HL-60/S4 treated with phorbol 12-myristate 13-acetate at 8.2 ng/mL for 4 days and 3 days (cell line): ENCODE data around the gene RAB33B.
"Not testable (repeated sequence)": the region's sequence is repeated elsewhere in the genome, so short reads cannot be mapped to it uniquely, and the experiment has no call there.

Experiments used
- in situ Hi-C: fragments of 300-500 bp; cut with MboI; formaldehyde crosslinking; loops from 2 replicates; pipeline ENCODE4 v1.15.0; 2022; ENCODE audit warnings: low sequenced_read_pairs

Gene RAB33B

DNA sequence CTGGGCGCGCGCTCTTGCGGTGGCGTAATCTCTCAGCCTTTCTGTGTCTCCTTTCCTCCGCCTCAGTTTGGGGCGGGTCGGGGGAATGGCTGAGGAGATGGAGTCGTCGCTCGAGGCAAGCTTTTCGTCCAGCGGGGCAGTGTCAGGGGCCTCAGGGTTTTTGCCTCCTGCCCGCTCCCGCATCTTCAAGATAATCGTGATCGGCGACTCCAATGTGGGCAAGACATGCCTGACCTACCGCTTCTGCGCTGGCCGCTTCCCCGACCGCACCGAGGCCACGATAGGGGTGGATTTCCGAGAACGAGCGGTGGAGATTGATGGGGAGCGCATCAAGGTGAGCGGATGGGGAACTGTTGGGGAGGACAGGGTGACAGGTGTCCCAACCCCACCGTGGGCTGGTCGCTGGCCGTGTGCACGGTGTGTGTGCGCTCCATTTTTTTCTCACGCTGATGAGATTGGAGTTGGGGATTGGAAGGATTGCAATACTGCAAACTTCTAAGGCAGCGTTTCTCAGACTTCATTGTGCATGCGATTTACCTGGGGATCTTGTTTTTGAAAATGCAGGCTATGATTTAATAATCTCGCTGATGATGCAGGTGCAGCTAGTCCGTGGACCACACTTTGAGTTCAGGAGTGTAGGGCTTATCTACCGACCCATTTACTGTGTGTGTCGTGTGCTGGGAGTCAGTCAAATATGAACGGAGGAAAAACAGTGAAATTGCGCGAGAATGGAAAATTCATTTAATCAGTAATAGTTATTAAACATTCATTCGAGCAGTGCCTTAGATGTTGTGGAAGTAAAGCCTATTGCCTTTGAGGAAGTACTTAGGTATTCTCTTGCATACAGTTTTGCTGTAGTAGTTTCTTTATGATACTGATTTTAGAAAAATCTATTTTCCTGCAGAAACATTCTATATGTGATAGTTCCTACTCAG lies at the start of gene RAB33B:
RAB33B (plus strand) TSS at position 11 of the 935 bp plus-strand sequence; CDS start at position 86, 75 bp downstream.
- in situ Hi-C loops, result no loop called here

GRCh38 chr4:139410312-139410711 lies 43.6 kb upstream of the RAB33B start:
- in situ Hi-C loops, result no loop called here

- in situ Hi-C loops, result not testable (repeated sequence)
These were observed 39.2 kb upstream of the RAB33B start for GRCh38 chr4:139414671-139415210.

GRCh38 chr4:139416073-139416673 lies 37.7 kb upstream of the RAB33B start:
- in situ Hi-C loops, result no loop called here

- in situ Hi-C loops, result no loop called here
These were observed 34.5 kb upstream of the RAB33B start for GRCh38 chr4:139419388-139419914.

DNA sequence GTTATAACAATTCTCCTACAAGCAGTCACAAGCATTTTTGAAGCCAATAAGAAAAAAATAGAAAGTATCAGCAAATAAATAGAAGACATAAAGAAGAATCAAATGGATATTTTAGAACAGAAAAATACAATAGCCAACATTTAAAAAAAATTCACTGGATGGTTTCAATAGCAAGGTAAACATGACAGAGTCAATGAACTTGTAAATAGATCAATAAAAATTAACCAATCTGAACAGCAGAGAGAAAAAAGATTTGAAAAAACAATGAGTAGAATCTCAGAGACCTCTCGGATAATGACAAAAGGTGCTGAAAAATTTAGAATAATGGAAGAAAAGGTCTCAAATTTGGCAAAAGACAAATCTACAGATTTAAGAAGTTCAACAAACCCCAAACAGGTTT lies 33.3 kb upstream of the RAB33B start:
- in situ Hi-C loops, result no loop called here

DNA sequence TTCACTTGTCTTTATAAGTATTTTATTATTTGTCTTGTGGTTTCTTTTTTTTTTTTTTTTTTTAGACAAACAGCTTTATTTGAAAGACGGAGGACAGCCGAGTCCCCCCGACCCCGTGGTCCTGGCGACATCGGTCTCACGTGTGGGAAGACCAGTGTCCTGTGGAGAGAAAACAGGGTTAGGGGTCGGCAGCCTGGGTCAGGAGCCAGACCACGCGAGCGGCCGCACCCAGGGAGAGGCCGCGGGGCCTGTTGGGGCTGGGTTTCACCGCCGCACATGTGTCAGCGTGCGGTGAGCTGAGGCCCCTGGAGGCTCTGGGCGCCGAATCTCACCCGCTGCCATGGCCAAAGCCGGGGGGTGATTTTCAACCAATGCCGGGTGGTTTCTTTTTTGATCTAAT lies 17.8 kb upstream of the RAB33B start:
- in situ Hi-C loops, result no loop called here

- in situ Hi-C loops, result no loop called here
These were observed 15.8 kb upstream of the RAB33B start for GRCh38 chr4:139438141-139438540.

GRCh38 chr4:139441029-139441428 lies 12.9 kb upstream of the RAB33B start:
- in situ Hi-C loops, result no loop called here

DNA sequence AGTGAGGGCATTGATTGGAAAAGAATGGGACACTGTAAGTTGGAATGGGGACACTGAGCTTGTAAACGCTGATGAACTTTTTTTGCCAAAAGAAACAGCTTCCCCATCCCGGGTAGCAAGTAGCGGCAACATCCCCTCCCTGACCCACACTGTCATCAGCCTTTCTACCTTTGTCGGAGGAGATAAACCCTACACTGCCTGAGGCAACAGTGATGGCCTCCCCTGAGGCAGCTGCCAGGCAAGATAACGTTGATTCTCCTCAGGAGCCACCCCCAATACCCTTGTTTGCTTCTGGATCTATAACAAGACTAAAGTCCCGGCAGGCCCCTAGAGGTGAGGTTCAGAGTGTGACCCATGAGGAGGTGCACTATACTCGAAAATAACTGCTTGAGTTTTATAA lies 10.3 kb upstream of the RAB33B start:
- in situ Hi-C loops, result no loop called here

DNA sequence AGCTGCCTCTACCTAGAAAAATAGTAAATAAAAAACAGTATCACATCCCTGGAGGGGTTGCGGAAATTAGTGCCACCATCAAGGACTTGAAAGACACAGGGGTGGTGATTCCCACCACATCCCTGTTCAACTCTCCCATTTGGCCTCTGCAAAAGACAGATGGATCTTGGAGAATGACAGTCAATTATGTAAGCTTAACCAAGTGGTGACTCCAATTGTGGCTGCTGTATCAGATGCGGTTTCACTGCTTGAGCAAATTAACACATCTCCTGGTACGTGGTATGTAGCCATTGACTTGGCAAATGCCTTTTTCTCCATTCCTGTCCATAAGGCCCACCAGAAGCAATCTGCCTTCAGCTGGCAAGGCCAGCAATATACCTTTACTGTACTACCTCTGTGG lies 9.0 kb upstream of the RAB33B start:
- in situ Hi-C loops, result not testable (repeated sequence)

DNA sequence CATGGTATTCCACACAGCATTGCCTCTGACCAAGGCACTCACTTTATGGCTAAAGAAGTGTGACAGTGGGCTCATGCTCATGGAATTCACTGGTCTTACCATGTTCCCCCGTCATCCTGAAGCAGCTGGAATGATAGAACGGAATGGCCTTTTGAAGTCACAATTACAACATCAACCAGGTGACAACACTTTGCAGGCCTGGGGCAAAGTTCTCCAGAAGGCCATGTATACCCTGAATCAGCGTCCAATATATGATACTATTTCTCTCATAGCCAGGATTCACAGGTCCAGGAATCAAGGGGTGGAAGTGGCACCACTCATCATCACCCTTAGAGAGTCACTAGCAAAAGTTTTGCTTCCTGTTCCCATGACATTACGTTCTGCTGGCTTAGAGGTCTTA lies 6.8 kb upstream of the RAB33B start:
- in situ Hi-C loops, result not testable (repeated sequence)

DNA sequence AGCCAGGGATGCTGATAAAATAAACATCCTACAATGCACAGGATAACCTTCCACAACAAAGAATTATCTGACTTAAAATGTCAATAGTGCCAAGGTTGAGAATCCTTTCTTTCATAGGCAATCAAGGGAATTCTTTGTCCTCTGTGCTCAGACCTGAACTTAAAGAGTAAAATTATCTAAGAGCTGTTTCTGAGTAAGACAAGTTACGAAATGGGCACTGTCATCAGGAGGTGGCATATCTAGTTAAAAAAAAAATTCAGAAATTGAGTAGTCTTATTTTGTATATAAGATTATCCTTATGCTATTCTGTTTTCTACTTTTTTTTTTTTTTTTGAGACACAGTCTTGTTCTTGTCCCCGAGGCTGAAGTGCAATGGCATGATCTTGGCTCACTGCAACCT lies 3.3 kb upstream of the RAB33B start:
- in situ Hi-C loops, result no loop called here

- in situ Hi-C loops, result no loop called here
These were observed 1.9 kb upstream of the RAB33B start for GRCh38 chr4:139451997-139452396.

DNA sequence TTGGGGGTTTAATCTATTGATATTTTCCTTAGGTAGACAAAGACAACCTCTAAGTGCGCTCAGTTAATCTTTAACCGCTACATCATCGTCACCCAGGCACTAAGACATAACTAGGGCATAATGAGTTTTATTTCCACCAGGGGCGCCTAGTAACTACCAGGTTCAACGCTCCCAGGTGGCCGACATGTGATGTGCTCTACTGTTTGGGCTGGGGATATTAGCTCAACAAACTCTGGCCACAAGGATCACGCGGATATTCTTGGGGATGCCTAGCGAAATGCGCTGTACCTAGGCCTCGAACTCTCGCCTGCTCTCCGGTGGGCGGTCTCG lies 915 bp upstream of the RAB33B start:
- in situ Hi-C loops, result no loop called here

DNA sequence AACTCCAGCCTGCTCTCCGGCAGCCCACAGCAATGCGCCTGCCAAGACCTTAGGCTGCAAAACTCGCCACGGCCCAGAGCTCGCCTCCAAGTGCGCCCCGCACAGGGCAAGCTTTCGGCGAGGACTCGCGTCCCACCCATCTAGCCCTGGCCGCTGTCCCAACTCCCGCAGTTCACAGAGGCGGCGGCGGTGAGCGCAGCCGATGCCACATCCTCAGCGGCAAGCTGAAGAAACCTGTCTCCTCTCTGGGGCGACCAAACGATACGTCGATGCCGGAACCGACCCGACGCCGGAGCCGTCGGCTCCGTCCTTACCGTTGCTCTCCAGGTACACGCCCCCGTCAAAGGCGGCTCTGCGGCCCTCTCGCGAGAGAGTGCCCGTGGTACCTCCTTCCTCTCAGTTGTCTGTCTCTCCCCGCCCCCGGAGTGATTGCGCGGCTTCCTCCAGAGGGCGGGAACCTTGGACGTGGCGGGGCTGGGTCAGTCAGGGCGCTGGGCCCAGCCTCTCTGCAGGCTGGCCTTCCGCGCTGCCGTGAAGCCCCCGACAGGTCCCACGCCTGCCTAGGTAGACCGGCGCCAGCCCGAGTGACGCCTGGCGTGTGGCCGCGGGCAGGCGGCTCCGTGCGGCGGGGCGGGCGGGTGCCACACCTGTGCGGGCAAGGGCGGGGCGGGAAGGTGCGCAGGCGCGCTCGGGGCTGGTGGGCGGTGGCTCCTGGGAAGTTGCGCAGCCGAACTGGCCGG lies 380 bp upstream of the RAB33B start:
- in situ Hi-C loops, result no loop called here

GRCh38 chr4:139455126-139455538 lies 1.2 kb downstream of the RAB33B start:
- in situ Hi-C loops, result no loop called here

- in situ Hi-C loops, result no loop called here
These were observed 3.4 kb downstream of the RAB33B start for GRCh38 chr4:139457318-139457717.

DNA sequence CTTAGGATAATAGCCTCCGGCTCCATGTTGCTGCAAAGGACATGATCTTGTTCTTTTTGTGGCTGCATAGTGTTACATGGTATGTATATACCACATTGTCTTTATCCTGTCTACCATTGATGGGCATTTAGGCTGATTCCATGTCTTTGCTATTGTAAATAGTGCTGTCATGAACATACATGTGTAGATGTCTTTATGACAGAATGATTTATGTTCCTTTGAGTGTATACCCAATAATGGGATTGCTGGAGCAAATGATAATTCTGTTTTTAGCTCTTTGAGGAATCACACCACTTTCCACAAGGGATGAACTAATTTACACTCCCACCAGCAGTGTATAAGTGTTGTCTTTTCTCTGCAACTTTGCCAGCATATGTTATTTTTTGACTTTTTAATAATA lies 4.6 kb downstream of the RAB33B start:
- in situ Hi-C loops, result no loop called here

DNA sequence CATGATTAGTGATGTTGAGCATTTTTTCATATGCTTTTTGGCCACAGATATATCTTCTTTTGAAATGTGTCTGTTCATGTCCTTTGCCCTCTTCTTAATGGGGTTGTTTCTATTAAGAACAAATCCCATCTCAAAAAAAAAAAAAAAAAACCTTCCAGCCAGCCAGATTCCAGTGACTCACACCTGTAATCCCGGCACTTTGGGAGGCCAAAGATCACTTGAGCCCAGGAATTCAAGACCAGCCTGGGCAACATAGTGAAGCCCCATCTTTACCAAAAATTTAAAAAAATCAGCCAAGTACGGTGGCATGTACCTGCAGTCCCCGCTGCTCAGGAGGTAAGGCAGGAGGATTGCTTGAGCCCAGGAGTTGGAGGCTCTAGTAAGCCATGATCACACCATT lies 5.1 kb downstream of the RAB33B start:
- in situ Hi-C loops, result no loop called here

GRCh38 chr4:139460565-139460964 lies 6.6 kb downstream of the RAB33B start:
- in situ Hi-C loops, result no loop called here
